CD14-positive monocyte (primary cell): Measurements from ENCODE around the gene DPM2. TPM values are rescaled to one million over a fixed set of nuclear protein-coding genes. Genes with fewer than 3 reads are reported as not detected.

Experiments
- DNase-seq, 3 donors: peaks; one replicate each; pipeline ENCODE4 v3.0.0-alpha.2; 2011 to 2022
- H2AFZ ChIP-seq: 2 replicates; pipeline ENCODE4 v1.6.0; 2012; ENCODE audit warnings: mild to moderate bottlenecking, low read depth, low read length, inconsistent platforms; ENCODE audit not compliant: insufficient read depth, poor library complexity, severe bottlenecking
- H3K27ac ChIP-seq, 2 donors: 1 replicate in 1 of 2; 2 replicates in 1 of 2; pipeline ENCODE4 v1.5.1; 2012 to 2013; ENCODE audit warnings: low read length in 2 of 2, control low read depth in 1 of 2, inconsistent platforms in 1 of 2, low read depth in 1 of 2, mild to moderate bottlenecking in 1 of 2
- H3K27me3 ChIP-seq, 2 donors: one replicate each; pipeline versions ENCODE4 v1.6.0 to v1.6.1; 2011 to 2013; ENCODE audit warnings: low read length in 2 of 2; ENCODE audit not compliant: control insufficient read depth in 2 of 2, insufficient read depth in 2 of 2
- H3K36me3 ChIP-seq, 2 donors: replicated peaks in 1 of 2; 1 replicate in 1 of 2; 2 replicates in 1 of 2; pipeline versions ENCODE4 v1.5.1 to v1.6.1; 2012 to 2013; ENCODE audit warnings: low read length in 2 of 2, control low read depth in 1 of 2, inconsistent platforms in 1 of 2, mild to moderate bottlenecking in 1 of 2; ENCODE audit not compliant: insufficient read depth in 2 of 2, control insufficient read depth in 1 of 2
- H3K4me1 ChIP-seq, 2 donors: 1 replicate in 1 of 2; 2 replicates in 1 of 2; pipeline versions ENCODE4 v1.5.1 to v1.6.1; 2012 to 2013; ENCODE audit warnings: low read length in 2 of 2, control low read depth in 1 of 2, inconsistent platforms in 1 of 2, mild to moderate bottlenecking in 1 of 2, moderate library complexity in 1 of 2; ENCODE audit not compliant: insufficient read depth in 2 of 2, control insufficient read depth in 1 of 2
- H3K4me2 ChIP-seq: replicated peaks from 2 replicates; pipeline ENCODE3; 2012; ENCODE audit warnings: low read length, moderate library complexity, mild to moderate bottlenecking; ENCODE audit not compliant: poor library complexity, severe bottlenecking; ENCODE audit errors: extremely low read depth
- H3K4me3 ChIP-seq, 3 experiments: fragments of 200-600 bp in 1 of 3; sonication (generic) in 1 of 3; replicated peaks in 1 of 3; 1 replicate in 2 of 3; 2 replicates in 1 of 3; pipeline ENCODE4 v1.5.1; 2011 to 2013; ENCODE audit warnings: low read length in 3 of 3, mild to moderate bottlenecking in 3 of 3, control low read depth in 2 of 3, low read depth in 2 of 3, inconsistent platforms in 1 of 3, moderate library complexity in 1 of 3
- H3K79me2 ChIP-seq: 2 replicates; pipeline ENCODE4 v1.6.0; 2012; ENCODE audit warnings: mild to moderate bottlenecking, control low read depth, inconsistent platforms, low read length, moderate library complexity; ENCODE audit not compliant: insufficient read depth
- H3K9ac ChIP-seq: 2 replicates; pipeline ENCODE4 v1.6.0; 2017; ENCODE audit warnings: low read length, mild to moderate bottlenecking; ENCODE audit not compliant: insufficient read depth, poor library complexity, severe bottlenecking
- H3K9me3 ChIP-seq, 2 donors: replicated peaks in 1 of 2; 1 replicate in 1 of 2; 2 replicates in 1 of 2; pipeline versions ENCODE4 v1.5.1 to v1.6.1; 2012 to 2013; ENCODE audit warnings: low read length in 2 of 2, control low read depth in 1 of 2; ENCODE audit not compliant: control insufficient read depth in 1 of 2, insufficient read depth in 1 of 2
- H4K20me1 ChIP-seq: 2 replicates; pipeline ENCODE4 v1.6.0; 2012; ENCODE audit warnings: mild to moderate bottlenecking, low read length, control low read depth, moderate library complexity; ENCODE audit not compliant: insufficient read depth
- H3K27ac Mint-ChIP-seq, 7 donors: one replicate each; pipeline ENCODE4 v1.8.0; 2020; ENCODE audit warnings: mild to moderate bottlenecking in 7 of 7, mixed read lengths in 7 of 7, moderate library complexity in 6 of 7, inconsistent platforms in 2 of 7
- H3K27me3 Mint-ChIP-seq, 3 donors: one replicate each; pipeline ENCODE4 v1.8.0; 2021 to 2022; ENCODE audit warnings: low read depth in 3 of 3, mild to moderate bottlenecking in 3 of 3, mixed read lengths in 3 of 3, moderate library complexity in 3 of 3, inconsistent platforms in 1 of 3
- H3K36me3 Mint-ChIP-seq, 2 donors: one replicate each; pipeline ENCODE4 v1.8.0; 2020; ENCODE audit warnings: mixed read lengths in 2 of 2, inconsistent platforms in 1 of 2, mild to moderate bottlenecking in 1 of 2
- H3K4me1 Mint-ChIP-seq: one replicate; pipeline ENCODE4 v1.8.0; 2020; ENCODE audit warnings: mild to moderate bottlenecking, mixed read lengths
- H3K4me3 Mint-ChIP-seq, 2 donors: one replicate each; pipeline ENCODE4 v1.8.0; 2020; ENCODE audit warnings: mild to moderate bottlenecking in 2 of 2, mixed read lengths in 2 of 2, moderate library complexity in 1 of 2
- H3K9me3 Mint-ChIP-seq, 7 donors: one replicate each; pipeline ENCODE4 v1.8.0; 2020 to 2022; ENCODE audit warnings: mixed read lengths in 7 of 7, mild to moderate bottlenecking in 6 of 7, moderate library complexity in 6 of 7, inconsistent platforms in 2 of 7
- CTCF ChIP-seq: fragments of 200-600 bp; IDR thresholded peaks from one replicate; pipeline ENCODE4 v1.8.0; 2022; ENCODE audit warnings: antibody characterized with exemption, mild to moderate bottlenecking
- WGBS: methylation state at CpG from one replicate; pipeline ENCODE4 v1.1.5; 2013; ENCODE audit warnings: missing lambda C conversion rate; ENCODE audit not compliant: insufficient coverage; 5-methylcytosine and 5-hydroxymethylcytosine counted together
- intact Hi-C, 2 donors: fragments of 100-400 bp; cut with micrococcal nuclease; formaldehyde crosslinking; loops; one replicate each; pipeline versions ENCODE4 v1.15.0 to v1.15.1; 2023
- polyA plus RNA-seq, 3 donors: library from polyadenylated mRNA; depleted of rRNA in 1 of 3; unstranded in 2 of 3; stranded (reverse) in 1 of 3; fragments of 300-500 nt in 2 of 3; fragments of >200 nt in 1 of 3; fragmentation: Illumina TruSeq in 2 of 3; gene quantifications; 1 replicate in 2 of 3; 2 replicates in 1 of 3; pipeline ENCODE4 v1.2.3, GENCODE V29; 2012 to 2021

DPM2 gene
- polyA plus RNA-seq, 3 donors, result 22.4 to 28.7 (median 25.4) TPM

DNA sequence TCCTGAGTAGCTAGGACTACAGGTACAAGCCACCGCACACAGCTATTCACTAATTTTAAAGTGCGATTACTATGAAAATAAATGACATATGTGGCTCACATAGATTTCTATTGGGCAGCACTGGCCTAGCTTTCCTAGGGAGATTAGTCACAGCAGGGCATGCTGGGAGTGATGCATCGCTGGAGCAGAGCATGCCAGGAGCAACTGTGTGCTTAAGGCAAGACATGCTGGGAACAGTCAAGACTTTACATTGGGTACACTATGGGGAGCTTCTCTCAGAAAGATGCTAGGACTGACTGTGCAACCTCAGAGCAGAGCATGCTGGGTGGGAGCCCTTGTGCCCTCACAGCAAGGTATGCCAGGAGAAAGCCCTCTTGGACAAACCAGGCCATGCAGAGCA, 47.6 kb downstream of the DPM2 start:
- Histone ChIP-seq H3K27ac (no peak overlapping the region), H3K4me2 (no peak overlapping the region), H3K27me3 (no peaks in the 10 kb centered on the region), H4K20me1 (no peaks in the 10 kb centered on the region), H2AFZ (no peak overlapping the region), H3K4me1 (no peaks in the 10 kb centered on the region), H3K36me3 (peaks cover 50 to 64% of the 10 kb centered on the region in 2 donors), H3K9ac (no peak overlapping the region), H3K9me3 (peaks cover 26 to 28% of the 10 kb centered on the region in 2 donors), H3K4me3 (no peak overlapping the region), H3K79me2 (no peaks in the 10 kb centered on the region)
- intact Hi-C loops, result no loop called here
- no peak for TF ChIP-seq CTCF
- H3K4me1 Mint-ChIP-seq, result no peaks in the 10 kb centered on the region
- H3K27me3 Mint-ChIP-seq, result peaks cover 0 to 1% (median 1%) of the 10 kb centered on the region in 3 donors
- H3K4me3 Mint-ChIP-seq, result no peak overlapping the region
- H3K36me3 Mint-ChIP-seq, result peaks cover 60 to 70% of the 10 kb centered on the region in 2 donors
- peaks cover 24 to 31% (median 28%) of the 10 kb centered on the region in 7 donors for H3K9me3 Mint-ChIP-seq
- no peak overlapping the region for H3K27ac Mint-ChIP-seq
- no peak for DNase-seq
- 86% methylated on average over 1 of the region's 3 CpGs for WGBS

GRCh38 chr9:127887792-127888191, 49.9 kb downstream of the DPM2 start:
- H4K20me1 ChIP-seq, result no peaks in the 10 kb centered on the region
- H3K9ac ChIP-seq, result no peak overlapping the region
- intact Hi-C loops, result no loop called here
- TF ChIP-seq CTCF, result peak; percentile 16
- no peak overlapping the region for H3K4me3 ChIP-seq
- no peak overlapping the region for H3K27ac ChIP-seq
- Mint-ChIP-seq H3K4me1 (peaks cover 5% of the 10 kb centered on the region), H3K36me3 (peaks cover 37 to 48% of the 10 kb centered on the region in 2 donors), H3K27me3 (peaks cover 0 to 5% (median 3%) of the 10 kb centered on the region in 3 donors), H3K9me3 (peaks cover 2 to 9% (median 5%) of the 10 kb centered on the region in 7 donors), H3K27ac (no peak overlapping the region), H3K4me3 (no peak overlapping the region)
- no peak overlapping the region for H3K4me2 ChIP-seq
- peaks cover 3 to 5% of the 10 kb centered on the region in 2 donors for H3K9me3 ChIP-seq
- no peak overlapping the region for H2AFZ ChIP-seq
- no CpG with 5 or more reads among the region's 2 CpGs for WGBS
- H3K27me3 ChIP-seq, result no peaks in the 10 kb centered on the region
- H3K4me1 ChIP-seq, result no peaks in the 10 kb centered on the region
- DNase-seq, result no peak
- H3K79me2 ChIP-seq, result no peaks in the 10 kb centered on the region
- H3K36me3 ChIP-seq, result peaks cover 28 to 41% of the 10 kb centered on the region in 2 donors
